OCI-LY1 (cell line): ENCODE measurements around the gene FNIP2.

Source experiments
- H2AFZ ChIP-seq: fragments of 200-600 bp; sonication (generic), shearing (Covaris generic); 2 replicates; pipeline ENCODE4 v1.6.0; 2014; ENCODE audit warnings: antibody characterized with exemption, mild to moderate bottlenecking, low read length
- H3F3A ChIP-seq: fragments of 200-600 bp; sonication (generic), shearing (Covaris generic); 2 replicates; pipeline ENCODE4 v1.6.0; 2014; ENCODE audit warnings: mild to moderate bottlenecking, antibody characterized with exemption, low read length, moderate library complexity; ENCODE audit not compliant: insufficient read depth
- H3K27ac ChIP-seq: fragments of 200-600 bp; sonication (generic); 2 replicates; pipeline ENCODE4 v1.5.1; 2014; ENCODE audit warnings: low read length, mixed run types, mild to moderate bottlenecking, low read depth; ENCODE audit not compliant: poor library complexity, severe bottlenecking
- H3K27me3 ChIP-seq: fragments of 200-600 bp; sonication (generic); 2 replicates; pipeline ENCODE4 v1.6.0; 2014; ENCODE audit warnings: antibody characterized with exemption, mild to moderate bottlenecking, low read length, moderate library complexity; ENCODE audit not compliant: insufficient read depth
- H3K36me3 ChIP-seq: fragments of 200-600 bp; sonication (generic); 2 replicates; pipeline ENCODE4 v1.6.1; 2014; ENCODE audit warnings: mild to moderate bottlenecking, antibody characterized with exemption, low read length, moderate library complexity, mixed read lengths; ENCODE audit not compliant: insufficient read depth
- H3K4me1 ChIP-seq: fragments of 200-600 bp; sonication (generic); 2 replicates; pipeline ENCODE4 v1.5.1; 2014; ENCODE audit warnings: mild to moderate bottlenecking, low read length, moderate library complexity; ENCODE audit not compliant: insufficient read depth, severe bottlenecking
- H3K4me2 ChIP-seq: fragments of 200-600 bp; sonication (generic), shearing (Covaris generic); 2 replicates; pipeline ENCODE4 v1.6.1; 2014; ENCODE audit warnings: low read length
- H3K4me3 ChIP-seq: fragments of 200-600 bp; sonication (generic); 2 replicates; pipeline ENCODE4 v1.5.1; 2014; ENCODE audit warnings: low read length, low read depth, mild to moderate bottlenecking, mixed read lengths; ENCODE audit not compliant: poor library complexity, severe bottlenecking
- H3K79me2 ChIP-seq: fragments of 200-600 bp; shearing (Covaris generic); 2 replicates; pipeline ENCODE4 v1.6.1; 2016; ENCODE audit warnings: mixed run types, low read length, mixed read lengths; ENCODE audit not compliant: insufficient read depth
- H3K9ac ChIP-seq: fragments of 200-600 bp; sonication (generic), shearing (Covaris generic); 2 replicates; pipeline ENCODE4 v1.6.1; 2014; ENCODE audit warnings: mild to moderate bottlenecking, low read length, mixed read lengths
- H3K9me2 ChIP-seq: fragments of 200-600 bp; sonication (generic), shearing (Covaris generic); 2 replicates; pipeline ENCODE4 v1.6.1; 2014; ENCODE audit warnings: low read depth, mild to moderate bottlenecking, low read length, mixed read lengths
- H3K9me3 ChIP-seq: fragments of 200-600 bp; shearing (Covaris generic); 2 replicates; pipeline ENCODE4 v1.6.1; 2014; ENCODE audit warnings: low read length, mixed read lengths
- H4K20me1 ChIP-seq: fragments of 200-600 bp; sonication (generic), shearing (Covaris generic); 2 replicates; pipeline ENCODE4 v1.6.0; 2016; ENCODE audit warnings: mild to moderate bottlenecking, low read length; ENCODE audit not compliant: insufficient read depth
- EZH2 ChIP-seq: fragments of 200-600 bp; sonication (generic), shearing (Covaris generic); IDR thresholded peaks from 2 replicates; pipeline ENCODE4 v1.8.0; 2017; ENCODE audit warnings: borderline replicate concordance, mixed run types, mild to moderate bottlenecking, antibody characterized with exemption, low read length, moderate library complexity, mixed read lengths
- TF ChIP-seq, protein P1 (sequence below): fragments of 200-600 bp; sonication (generic), shearing (Covaris generic); IDR thresholded peaks from 2 replicates; pipeline ENCODE4 v1.5.1; 2017; ENCODE audit warnings: mild to moderate bottlenecking, antibody characterized with exemption, low read length, moderate library complexity, mixed read lengths

The FNIP2 gene

GRCh38 chr4:158833602-158834001 is 64.8 kb downstream of the FNIP2 start:
- Histone ChIP-seq H3K79me2 (no peaks in the 10 kb centered on the region), H2AFZ (no peak overlapping the region), H4K20me1 (no peaks in the 10 kb centered on the region), H3K9me2 (no peaks in the 10 kb centered on the region), H3K4me3 (no peak overlapping the region), H3K9me3 (no peaks in the 10 kb centered on the region), H3K9ac (no peak overlapping the region), H3K4me2 (no peak overlapping the region), H3F3A (0 out of 2 replicates have a peak, but pooled peaks cover 4% of the 10 kb centered on the region), H3K36me3 (no peaks in the 10 kb centered on the region), H3K27ac (no peak overlapping the region), H3K27me3 (no peaks in the 10 kb centered on the region), H3K4me1 (no peaks in the 10 kb centered on the region)
- TF ChIP-seq EZH2: no peak
- TF ChIP-seq, protein P1, sequence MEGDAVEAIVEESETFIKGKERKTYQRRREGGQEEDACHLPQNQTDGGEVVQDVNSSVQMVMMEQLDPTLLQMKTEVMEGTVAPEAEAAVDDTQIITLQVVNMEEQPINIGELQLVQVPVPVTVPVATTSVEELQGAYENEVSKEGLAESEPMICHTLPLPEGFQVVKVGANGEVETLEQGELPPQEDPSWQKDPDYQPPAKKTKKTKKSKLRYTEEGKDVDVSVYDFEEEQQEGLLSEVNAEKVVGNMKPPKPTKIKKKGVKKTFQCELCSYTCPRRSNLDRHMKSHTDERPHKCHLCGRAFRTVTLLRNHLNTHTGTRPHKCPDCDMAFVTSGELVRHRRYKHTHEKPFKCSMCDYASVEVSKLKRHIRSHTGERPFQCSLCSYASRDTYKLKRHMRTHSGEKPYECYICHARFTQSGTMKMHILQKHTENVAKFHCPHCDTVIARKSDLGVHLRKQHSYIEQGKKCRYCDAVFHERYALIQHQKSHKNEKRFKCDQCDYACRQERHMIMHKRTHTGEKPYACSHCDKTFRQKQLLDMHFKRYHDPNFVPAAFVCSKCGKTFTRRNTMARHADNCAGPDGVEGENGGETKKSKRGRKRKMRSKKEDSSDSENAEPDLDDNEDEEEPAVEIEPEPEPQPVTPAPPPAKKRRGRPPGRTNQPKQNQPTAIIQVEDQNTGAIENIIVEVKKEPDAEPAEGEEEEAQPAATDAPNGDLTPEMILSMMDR: no peak

DNA sequence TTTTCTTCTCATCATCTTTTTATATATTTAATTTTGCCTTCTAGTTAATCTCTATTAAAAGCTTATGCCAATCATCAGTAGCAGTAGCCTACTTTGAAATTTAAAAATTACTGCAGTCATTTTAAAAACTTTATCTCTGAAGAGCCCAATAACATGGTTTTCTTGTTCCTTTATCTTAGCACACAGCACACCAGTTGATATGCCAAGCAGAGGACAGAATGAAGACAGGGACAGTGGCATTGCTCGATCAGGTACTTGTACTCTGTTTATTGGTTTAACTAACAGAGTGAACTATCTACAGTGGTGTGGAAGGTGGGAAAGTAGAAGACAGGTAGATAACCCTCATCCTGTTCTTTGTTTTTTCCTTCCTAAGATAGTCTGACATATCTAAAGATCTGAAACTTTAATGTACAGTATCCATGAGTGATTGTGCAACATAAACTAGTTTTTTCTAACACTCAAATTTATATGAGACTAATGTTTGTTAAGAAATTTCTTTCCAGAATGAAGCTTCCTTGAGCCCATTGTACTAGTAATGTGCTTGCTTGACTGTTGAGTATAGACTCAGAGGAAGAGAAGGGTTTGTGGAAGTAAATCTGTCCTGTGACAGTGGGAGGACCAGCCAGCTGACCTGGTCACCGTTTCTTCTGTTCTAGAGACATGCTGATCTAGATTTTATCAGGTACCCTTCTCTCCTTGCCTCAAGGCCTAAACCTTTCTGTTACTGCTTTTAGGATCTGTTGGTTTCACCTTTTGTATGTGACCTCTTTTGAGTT is 66.6 kb downstream of the FNIP2 start:
- TF ChIP-seq, protein P1: no peak
- no peak for TF ChIP-seq EZH2
- H3K4me3 ChIP-seq: no peak overlapping the region
- no peaks in the 10 kb centered on the region for H3K27me3 ChIP-seq
- H2AFZ ChIP-seq: no peak overlapping the region
- H3K9ac ChIP-seq: no peak overlapping the region
- no peaks in the 10 kb centered on the region for H3K9me3 ChIP-seq
- no peak overlapping the region for H3K4me2 ChIP-seq
- no peaks in the 10 kb centered on the region for H3K36me3 ChIP-seq
- H3F3A ChIP-seq: 0 out of 2 replicates have a peak, but pooled peaks cover 4% of the 10 kb centered on the region
- H3K79me2 ChIP-seq: no peaks in the 10 kb centered on the region
- H3K4me1 ChIP-seq: no peaks in the 10 kb centered on the region
- H3K27ac ChIP-seq: no peak overlapping the region
- no peaks in the 10 kb centered on the region for H4K20me1 ChIP-seq
- H3K9me2 ChIP-seq: no peaks in the 10 kb centered on the region

DNA sequence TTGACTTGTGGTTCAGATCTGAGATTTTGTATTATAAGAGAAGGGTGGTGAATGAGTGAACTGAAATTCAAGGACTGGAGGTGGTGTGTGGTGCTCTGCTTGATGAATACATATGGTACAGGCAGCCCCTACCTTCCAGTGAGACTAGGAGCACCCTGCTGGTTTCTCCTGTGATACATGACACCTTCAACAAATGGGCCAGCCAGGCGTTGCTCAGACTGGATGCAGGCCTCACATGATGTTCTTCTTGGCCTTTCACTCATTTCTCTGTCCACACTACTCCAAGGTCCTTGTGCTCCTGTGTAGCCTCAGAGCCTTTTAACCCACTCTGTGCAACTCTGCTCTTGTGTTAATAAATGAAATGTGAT is 67.2 kb downstream of the FNIP2 start:
- no peak overlapping the region for H3K27ac ChIP-seq
- H3K36me3 ChIP-seq: no peaks in the 10 kb centered on the region
- H3K79me2 ChIP-seq: no peaks in the 10 kb centered on the region
- no peaks in the 10 kb centered on the region for H3K9me3 ChIP-seq
- H2AFZ ChIP-seq: no peak overlapping the region
- no peak overlapping the region for H3K4me3 ChIP-seq
- H3K4me1 ChIP-seq: no peaks in the 10 kb centered on the region
- H4K20me1 ChIP-seq: no peaks in the 10 kb centered on the region
- TF ChIP-seq EZH2: no peak
- TF ChIP-seq, protein P1: no peak
- H3K4me2 ChIP-seq: no peak overlapping the region
- 0 out of 2 replicates have a peak, but pooled peaks cover 4% of the 10 kb centered on the region for H3F3A ChIP-seq
- H3K9me2 ChIP-seq: no peaks in the 10 kb centered on the region
- H3K27me3 ChIP-seq: no peaks in the 10 kb centered on the region
- H3K9ac ChIP-seq: no peak overlapping the region
